GM23248 (cell line): Measurements from ENCODE around the gene KCNQ5. TPM values are rescaled to one million over a fixed set of nuclear protein-coding genes. Genes with fewer than 3 reads are reported as not detected.

Source experiments
- DNase-seq: peaks from one replicate; pipeline ENCODE4 v3.0.0-alpha.2; 2015
- H2AFZ ChIP-seq: fragments of 200-600 bp; sonication (generic); 2 replicates; pipeline ENCODE4 v1.6.1; 2016; ENCODE audit warnings: antibody characterized with exemption
- H3F3A ChIP-seq: fragments of 200-600 bp; sonication (generic); 2 replicates; pipeline ENCODE4 v1.6.1; 2016; ENCODE audit warnings: mild to moderate bottlenecking, antibody characterized with exemption, mixed run types; ENCODE audit not compliant: insufficient read depth
- H3K27ac ChIP-seq: fragments of 200-600 bp; sonication (generic); 2 replicates; pipeline ENCODE4 v1.5.1; 2016; ENCODE audit warnings: mild to moderate bottlenecking
- H3K27me3 ChIP-seq: fragments of 200-600 bp; sonication (generic); replicated peaks from 2 replicates; pipeline ENCODE4 v1.6.1; 2016; ENCODE audit warnings: mild to moderate bottlenecking; ENCODE audit not compliant: insufficient read depth
- H3K36me3 ChIP-seq: fragments of 200-600 bp; sonication (generic); 2 replicates; pipeline ENCODE4 v1.6.1; 2016; ENCODE audit warnings: low read depth, mild to moderate bottlenecking
- H3K4me1 ChIP-seq: fragments of 200-600 bp; sonication (generic); 2 replicates; pipeline ENCODE4 v1.6.1; 2016; ENCODE audit warnings: mild to moderate bottlenecking; ENCODE audit not compliant: insufficient read depth
- H3K4me2 ChIP-seq: fragments of 200-600 bp; sonication (generic); one replicate; pipeline ENCODE4 v1.6.1; 2016; ENCODE audit warnings: mild to moderate bottlenecking; ENCODE audit not compliant: unreplicated experiment
- H3K4me3 ChIP-seq: fragments of 200-600 bp; sonication (generic); 2 replicates; pipeline ENCODE4 v1.5.1; 2016; ENCODE audit warnings: mild to moderate bottlenecking
- H3K79me2 ChIP-seq: fragments of 200-600 bp; sonication (generic); 2 replicates; pipeline ENCODE4 v1.6.1; 2016; ENCODE audit warnings: mild to moderate bottlenecking; ENCODE audit not compliant: insufficient read depth
- H3K9ac ChIP-seq: fragments of 200-600 bp; sonication (generic); 2 replicates; pipeline ENCODE4 v1.6.1; 2016; ENCODE audit warnings: mild to moderate bottlenecking
- H3K9me2 ChIP-seq: fragments of 200-600 bp; sonication (generic); 2 replicates; pipeline ENCODE4 v1.6.1; 2016; ENCODE audit warnings: mixed run types, mild to moderate bottlenecking, moderate library complexity; ENCODE audit not compliant: insufficient read depth
- H3K9me3 ChIP-seq: fragments of 200-600 bp; sonication (generic); one replicate; pipeline ENCODE4 v1.6.1; 2017; ENCODE audit warnings: low read depth
- H4K20me1 ChIP-seq: fragments of 200-600 bp; sonication (generic); 2 replicates; pipeline ENCODE4 v1.6.0; 2016; ENCODE audit not compliant: insufficient read depth
- EZH2 ChIP-seq: fragments of 200-600 bp; sonication (generic); IDR thresholded peaks from 2 replicates; pipeline ENCODE4 v1.6.1; 2018; ENCODE audit warnings: antibody characterized with exemption, mild to moderate bottlenecking; ENCODE audit not compliant: insufficient read depth, poor library complexity, severe bottlenecking
- EZH2phosphoT487 ChIP-seq: fragments of 200-600 bp; sonication (generic); IDR thresholded peaks from 2 replicates; pipeline ENCODE4 v1.6.1; 2018; ENCODE audit warnings: antibody characterized with exemption, moderate library complexity, mild to moderate bottlenecking, low read depth; ENCODE audit not compliant: insufficient read depth
- WGBS, 2 experiments: methylation state at CpG; one replicate each; pipeline ENCODE4 v1.1.6; 2015 to 2017; ENCODE audit warnings: low lambda C conversion rate in 2 of 2, low coverage in 1 of 2; ENCODE audit errors: missing lambda C conversion rate in 2 of 2; 5-methylcytosine and 5-hydroxymethylcytosine counted together
- in situ Hi-C: fragments of 300-500 bp; cut with MboI; formaldehyde crosslinking; loops from 2 replicates; pipeline ENCODE4 v1.15.0; 2020
- polyA plus RNA-seq: library from polyadenylated mRNA; unstranded; fragments of >200 nt; fragmentation: Nextera tagmentation; extraction: Ambion mirVana; gene quantifications from 2 replicates; pipeline ENCODE4 v1.2.1, GENCODE V29; 2016
- total RNA-seq: library from RNA; depleted of rRNA; stranded (reverse); fragments of >200 nt; shearing (Covaris generic); gene quantifications from 2 replicates; pipeline ENCODE4 v1.2.3, GENCODE V29; 2014

KCNQ5 gene
- total and polyA plus RNA-seq, 2 experiments from 2014 or later = 5.7 to 10.8 TPM

DNA sequence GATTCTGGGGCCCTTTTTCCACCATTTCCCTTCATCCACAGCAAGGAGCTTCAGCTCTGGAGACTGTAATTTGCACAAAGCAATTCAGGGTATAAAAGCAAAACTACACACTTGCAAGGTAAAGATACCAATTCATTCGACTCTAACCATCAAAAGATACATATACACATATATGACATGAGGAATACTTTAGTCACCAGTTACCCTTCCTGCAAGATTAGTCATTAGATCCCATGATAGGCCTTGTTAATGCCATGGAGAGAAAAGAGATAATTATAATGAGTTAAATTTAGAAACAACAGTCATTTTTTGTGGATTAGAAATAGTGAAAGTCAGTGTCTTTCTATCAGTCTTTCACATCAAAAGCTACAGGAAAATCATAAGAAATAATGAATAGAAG is 204.2 kb downstream of the KCNQ5 start:
- Histone ChIP-seq H3K9ac (no peak overlapping the region), H3K9me3 (no peaks in the 10 kb centered on the region), H3K9me2 (no peaks in the 10 kb centered on the region), H3K27me3 (no peaks in the 10 kb centered on the region), H3F3A (peaks cover 36% of the 10 kb centered on the region), H3K79me2 (0 out of 2 replicates have a peak, but pooled peaks cover 12% of the 10 kb centered on the region), H2AFZ (no peak overlapping the region), H4K20me1 (no peaks in the 10 kb centered on the region), H3K4me3 (0 out of 2 replicates have a peak overlapping the region, but pooled peaks have one; percentile 3), H3K27ac (peak overlapping the region; percentile 43), H3K4me2 (peak overlapping the region; percentile 64), H3K4me1 (peaks cover 34% of the 10 kb centered on the region), H3K36me3 (no peaks in the 10 kb centered on the region)
- no peak for TF ChIP-seq EZH2
- TF ChIP-seq EZH2phosphoT487 = no peak
- in situ Hi-C loops = no loop called here
- WGBS, 2 experiments = 6% methylated on average over 1 of the region's 1 CpG
- peak; percentile 77 for DNase-seq

DNA sequence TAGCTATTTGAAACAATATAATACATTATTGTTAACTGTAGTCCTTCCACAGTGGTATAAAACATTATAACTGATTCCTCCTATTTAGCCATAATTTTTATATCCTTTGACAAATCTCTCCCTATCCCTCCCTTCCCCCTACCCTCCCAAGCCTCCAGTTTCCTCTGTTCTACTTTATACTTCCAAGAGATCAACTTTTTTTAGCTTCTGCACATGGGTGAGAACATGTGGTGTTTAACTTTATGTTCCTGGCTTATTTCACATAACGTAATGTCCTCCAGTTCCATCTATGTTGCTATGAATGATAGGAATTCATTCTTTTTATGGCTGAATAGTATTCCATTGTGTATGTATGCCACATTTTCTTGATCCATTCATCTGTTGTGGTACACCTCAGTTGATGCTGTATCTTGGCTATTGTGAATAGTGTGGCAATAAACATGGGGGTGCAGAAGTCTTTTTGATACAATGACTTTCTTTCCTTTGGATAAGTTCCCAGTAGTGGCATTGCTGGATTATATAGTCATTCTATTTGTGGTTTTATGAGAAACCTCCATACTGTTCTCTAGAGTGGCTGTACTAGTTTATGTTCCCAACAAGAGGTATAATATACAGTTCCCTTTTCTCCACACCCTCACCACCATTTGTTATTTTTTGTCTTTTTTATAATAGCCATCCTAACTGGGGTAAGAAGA is 205.0 kb downstream of the KCNQ5 start:
- Histone ChIP-seq H3K9ac (no peak overlapping the region), H3K4me3 (no peak overlapping the region), H3K9me3 (no peaks in the 10 kb centered on the region), H2AFZ (no peak overlapping the region), H3K27me3 (no peaks in the 10 kb centered on the region), H3K79me2 (0 out of 2 replicates have a peak, but pooled peaks cover 12% of the 10 kb centered on the region), H3K4me1 (peaks cover 34% of the 10 kb centered on the region), H3K36me3 (no peaks in the 10 kb centered on the region), H4K20me1 (no peaks in the 10 kb centered on the region), H3K9me2 (no peaks in the 10 kb centered on the region), H3K4me2 (peak overlapping the region; percentile 64), H3F3A (peaks cover 36% of the 10 kb centered on the region), H3K27ac (peak overlapping the region; percentile 43; the same call in 1 of the 2 replicates)
- WGBS, 2 experiments = 70 to 79% methylated on average over 1 of the region's 1 CpG
- no peak for TF ChIP-seq EZH2
- in situ Hi-C loops = no loop called here
- DNase-seq = peak; percentile 76

DNA sequence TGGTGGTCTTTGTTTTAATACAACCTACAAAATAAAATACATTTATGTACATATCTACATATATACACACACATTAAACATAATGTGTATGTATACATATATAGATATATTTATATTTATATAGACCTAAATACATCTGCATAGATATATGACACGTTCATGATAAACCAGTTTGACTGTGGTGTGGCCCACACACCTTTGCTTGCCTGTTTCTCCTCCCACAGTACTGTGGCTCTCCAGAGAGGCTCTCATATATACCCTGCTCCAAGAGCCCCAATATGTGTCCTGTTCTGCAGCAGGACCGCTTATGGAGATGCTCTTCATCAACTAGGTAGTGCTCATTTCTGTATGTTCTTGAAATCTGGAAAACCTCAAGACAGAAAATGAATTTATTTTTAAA is 207.0 kb downstream of the KCNQ5 start:
- no peak for DNase-seq
- Histone ChIP-seq H3K4me3 (no peak overlapping the region), H3K9me3 (no peaks in the 10 kb centered on the region), H4K20me1 (0 out of 2 replicates have a peak, but pooled peaks cover 2% of the 10 kb centered on the region), H3K36me3 (no peaks in the 10 kb centered on the region), H3K4me2 (no peak overlapping the region), H3K9me2 (no peaks in the 10 kb centered on the region), H3K4me1 (peaks cover 42% of the 10 kb centered on the region), H3K9ac (no peak overlapping the region), H3K79me2 (0 out of 2 replicates have a peak, but pooled peaks cover 12% of the 10 kb centered on the region), H3F3A (peaks cover 44% of the 10 kb centered on the region), H3K27me3 (no peaks in the 10 kb centered on the region), H2AFZ (no peak overlapping the region), H3K27ac (no peak overlapping the region)
- WGBS, 2 experiments = 96 to 99% methylated on average over 2 of the region's 2 CpGs
- in situ Hi-C loops = no loop called here
- TF ChIP-seq EZH2phosphoT487 = no peak
- no peak for TF ChIP-seq EZH2

DNA sequence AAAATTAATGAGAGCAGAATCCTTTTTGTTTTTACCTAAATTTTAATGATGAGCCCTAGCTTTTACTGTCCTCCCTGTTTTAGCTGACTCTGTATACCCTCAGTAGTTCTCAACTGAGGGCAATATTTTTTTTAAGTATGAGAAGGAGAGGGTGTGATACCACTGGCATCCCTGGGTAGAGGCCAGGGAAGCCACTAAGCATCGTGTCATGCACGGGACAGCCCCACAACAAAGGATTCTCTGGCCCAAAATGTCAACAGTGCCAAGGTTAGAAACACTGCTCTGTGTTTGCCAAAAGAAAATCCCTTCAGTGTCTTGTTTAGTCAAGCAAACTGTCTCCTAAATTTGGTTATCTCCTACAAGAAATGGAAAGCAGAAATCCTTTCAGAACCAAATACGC is 210.4 kb downstream of the KCNQ5 start:
- DNase-seq = peak; percentile 61
- no peak overlapping the region for H2AFZ ChIP-seq
- TF ChIP-seq EZH2 = no peak
- peak; percentile 99 for TF ChIP-seq EZH2phosphoT487
- no peak overlapping the region for H3K27ac ChIP-seq
- peak overlapping the region; percentile 9 for H3K4me2 ChIP-seq
- H3K4me3 ChIP-seq = no peak overlapping the region
- 0 out of 2 replicates have a peak, but pooled peaks cover 4% of the 10 kb centered on the region for H4K20me1 ChIP-seq
- H3K36me3 ChIP-seq = no peaks in the 10 kb centered on the region
- H3K9ac ChIP-seq = no peak overlapping the region
- H3K9me3 ChIP-seq = no peaks in the 10 kb centered on the region
- H3K9me2 ChIP-seq = no peaks in the 10 kb centered on the region
- H3F3A ChIP-seq = peaks cover 19% of the 10 kb centered on the region
- H3K79me2 ChIP-seq = peaks cover 7% of the 10 kb centered on the region; the same call in 1 of the 2 replicates
- in situ Hi-C loops = no loop called here
- H3K4me1 ChIP-seq = peaks cover 19% of the 10 kb centered on the region
- WGBS, 2 experiments = 36 to 41% methylated on average over 3 of the region's 3 CpGs
- H3K27me3 ChIP-seq = no peaks in the 10 kb centered on the region
